ENCODE data around the gene PDE1C.
"Not testable (repeated sequence)": the region's sequence is repeated elsewhere in the genome, so short reads cannot be mapped to it uniquely, and the experiment has no call there.

The PDE1C gene

DNA sequence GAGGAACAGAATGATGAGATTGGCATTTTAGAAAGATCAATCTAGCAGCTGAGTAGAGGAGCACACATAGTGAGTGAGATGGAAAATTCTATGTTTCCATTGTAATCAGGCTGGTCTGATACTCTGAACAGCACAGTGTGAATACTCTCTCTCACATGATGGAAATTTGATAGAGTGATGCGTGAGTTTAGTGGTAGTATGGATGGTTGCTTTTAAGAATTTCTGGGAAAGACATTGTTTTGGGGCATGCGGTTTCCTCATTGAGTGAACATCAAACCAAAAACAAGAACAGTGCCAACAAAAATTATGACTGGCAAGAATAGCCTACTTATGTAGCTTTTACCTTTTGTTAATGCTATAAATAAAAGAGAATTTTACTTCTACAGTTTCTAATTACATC is 183.2 kb downstream of the PDE1C start:
- DNase-seq, result no peak

DNA sequence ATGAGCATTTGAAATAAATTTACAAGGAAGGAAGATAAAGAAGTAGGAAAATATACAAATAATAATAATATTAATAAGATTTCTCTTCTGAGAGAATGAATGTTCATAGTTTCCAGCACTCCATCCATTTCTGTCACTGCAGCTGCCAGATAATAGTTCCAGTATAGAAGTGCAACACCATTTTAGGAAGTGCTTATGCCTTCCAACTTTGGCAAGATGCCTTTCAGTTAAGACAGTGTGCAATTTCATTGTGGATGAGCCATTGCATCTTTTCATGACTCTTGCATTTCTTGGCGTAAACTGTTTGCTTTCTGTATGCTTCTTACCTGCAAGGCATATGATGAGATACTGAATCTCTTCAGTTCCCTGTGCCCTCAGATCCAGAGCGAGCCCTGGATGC is 185.0 kb downstream of the PDE1C start:
- DNase-seq, result no peak

DNA sequence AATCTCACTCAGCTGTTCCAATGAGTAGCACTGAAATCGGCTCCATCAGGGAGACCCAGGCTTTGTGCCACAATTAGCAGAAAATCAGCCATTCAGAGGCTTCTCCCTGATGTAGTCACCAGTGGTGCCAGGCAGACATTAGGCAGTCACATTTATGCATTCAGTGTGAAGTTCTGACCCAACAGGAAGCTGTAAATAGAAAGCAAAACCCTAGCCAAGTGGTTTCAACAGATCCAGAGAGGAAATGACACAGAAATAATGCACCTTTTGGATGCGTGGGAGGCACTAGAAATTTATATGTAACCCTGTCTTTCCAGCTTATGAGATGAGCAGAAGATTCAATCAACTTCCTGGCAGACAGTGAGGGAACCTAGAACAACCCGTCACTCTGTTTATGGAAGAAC is 186.4 kb downstream of the PDE1C start:
- no peak for DNase-seq

DNA sequence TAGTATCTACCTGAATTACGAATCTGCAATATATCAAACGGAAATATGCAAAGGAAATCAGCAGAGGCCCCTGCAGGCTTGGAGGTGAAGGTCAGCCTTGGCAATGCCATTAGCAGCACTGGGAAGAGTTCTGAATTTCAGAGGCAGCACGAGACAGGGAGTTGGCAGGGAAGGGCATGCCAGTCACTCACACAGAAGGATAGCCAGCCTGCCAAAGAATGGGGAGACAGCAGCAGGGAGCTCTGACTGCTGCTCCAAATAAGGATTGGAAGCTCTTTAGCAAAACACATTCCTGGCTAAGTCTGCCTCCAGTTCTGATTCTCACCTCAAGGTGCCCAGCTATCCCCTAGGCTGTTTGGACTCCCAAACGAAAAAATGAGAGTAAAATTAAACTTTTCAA is 188.0 kb downstream of the PDE1C start:
- DNase-seq, result no peak

DNA sequence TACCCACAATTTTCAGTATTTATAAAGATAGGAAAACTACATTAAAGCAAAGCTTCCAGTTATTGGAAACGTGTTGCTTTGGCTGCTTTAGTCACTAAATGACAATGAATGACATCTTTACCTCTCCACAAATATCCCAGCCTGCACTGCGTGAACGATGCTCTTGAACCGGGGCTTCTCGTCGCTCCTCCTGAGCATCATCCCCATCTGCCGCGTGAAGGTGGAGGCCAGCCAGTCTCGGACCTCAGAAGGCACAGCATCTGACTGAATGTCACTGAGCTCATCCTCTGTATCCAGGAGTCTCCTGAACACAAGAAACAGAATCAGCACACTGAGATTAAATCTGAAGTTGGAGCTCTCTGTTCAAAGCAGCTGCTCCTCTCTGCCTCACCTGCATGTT is 191.3 kb downstream of the PDE1C start:
- no peak for DNase-seq

DNA sequence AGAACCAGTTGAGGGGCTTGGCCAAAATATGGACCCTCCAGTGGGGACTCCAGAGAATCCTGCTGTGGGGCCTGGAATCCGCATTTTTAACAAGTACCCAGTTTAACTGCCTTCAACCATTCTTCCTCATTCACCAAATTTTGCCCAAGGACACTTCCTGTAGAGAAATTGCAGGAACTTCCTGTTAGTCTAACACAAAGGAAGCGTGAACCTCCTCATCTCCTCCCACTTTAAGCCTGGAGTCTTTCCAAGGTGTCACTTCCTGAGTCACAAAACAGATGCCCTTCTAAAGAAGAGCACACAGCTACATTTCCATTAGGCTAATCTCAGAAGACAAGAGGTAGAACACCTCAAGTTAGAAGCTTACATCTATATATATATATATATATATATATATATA is 194.8 kb downstream of the PDE1C start:
- peak; percentile 33 for DNase-seq

DNA sequence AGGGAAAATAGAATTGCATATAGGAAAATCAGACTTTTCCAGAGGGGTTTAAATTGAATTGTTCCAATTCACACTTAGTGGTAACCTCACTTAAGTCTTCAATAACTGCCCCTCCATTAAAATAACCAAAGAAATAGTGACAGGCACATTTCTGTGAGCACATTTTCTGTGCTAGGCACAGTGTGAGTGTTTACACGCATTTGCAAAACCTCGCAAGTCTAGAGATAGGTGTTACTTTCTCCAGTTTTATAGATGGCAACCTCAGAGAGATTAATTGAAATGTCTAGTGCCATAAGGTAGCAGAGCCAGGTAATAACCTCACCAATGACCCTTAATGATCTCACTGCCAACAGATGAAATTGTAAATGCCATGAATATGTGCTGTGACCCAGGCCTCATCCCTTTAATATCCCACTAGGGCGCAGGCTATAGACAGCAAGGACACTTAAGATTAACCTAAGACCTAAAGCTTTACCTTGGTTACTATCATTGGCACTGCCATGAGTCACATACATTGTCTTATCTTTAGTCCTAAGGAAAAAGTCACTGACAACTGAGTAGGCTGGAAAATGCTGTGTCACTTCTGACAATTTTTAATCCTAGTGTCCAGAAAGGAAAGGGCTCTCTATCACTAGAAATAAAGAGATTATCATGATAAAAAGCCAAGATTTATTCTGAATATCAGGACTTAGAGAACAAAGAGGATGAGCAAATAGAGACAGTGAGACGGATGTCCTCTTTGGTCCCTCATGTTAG is 195.4 kb downstream of the PDE1C start:
- DNase-seq, result no peak

DNA sequence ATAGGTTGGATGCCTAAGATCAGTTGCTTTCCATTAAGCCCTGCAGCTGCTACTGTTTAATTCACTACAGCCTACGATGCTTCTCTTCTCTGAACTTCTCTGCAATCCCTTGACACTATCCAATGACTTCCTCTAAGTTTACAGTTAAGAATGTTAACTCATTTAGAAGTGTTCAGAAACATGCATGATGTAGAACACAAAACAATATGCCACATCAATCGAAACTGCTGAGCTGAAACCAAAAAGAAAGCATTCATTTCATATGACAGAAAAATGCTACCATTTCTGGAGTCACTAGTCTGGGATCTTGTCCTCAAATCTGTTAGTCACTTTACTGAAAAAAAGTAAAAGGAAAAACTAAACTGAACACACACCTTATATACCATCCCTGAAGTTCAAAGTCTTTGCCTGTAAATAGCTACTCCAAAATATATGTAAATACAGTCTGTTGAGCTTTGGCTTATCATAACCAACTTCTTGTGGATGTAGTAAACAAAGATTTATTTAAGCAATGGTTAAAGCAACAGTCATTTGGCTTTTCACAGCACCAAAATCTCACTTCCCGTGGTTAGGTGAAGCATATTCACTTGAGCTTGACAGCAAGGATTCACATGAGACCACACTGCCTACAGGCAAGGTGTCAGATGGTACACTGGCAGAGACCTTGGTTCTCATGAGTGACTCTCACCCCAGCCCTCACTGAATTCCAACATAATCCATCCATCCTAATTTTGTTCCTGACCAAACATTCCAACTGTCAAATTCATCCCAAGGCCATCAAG is 196.2 kb downstream of the PDE1C start:
- no peak for DNase-seq

DNA sequence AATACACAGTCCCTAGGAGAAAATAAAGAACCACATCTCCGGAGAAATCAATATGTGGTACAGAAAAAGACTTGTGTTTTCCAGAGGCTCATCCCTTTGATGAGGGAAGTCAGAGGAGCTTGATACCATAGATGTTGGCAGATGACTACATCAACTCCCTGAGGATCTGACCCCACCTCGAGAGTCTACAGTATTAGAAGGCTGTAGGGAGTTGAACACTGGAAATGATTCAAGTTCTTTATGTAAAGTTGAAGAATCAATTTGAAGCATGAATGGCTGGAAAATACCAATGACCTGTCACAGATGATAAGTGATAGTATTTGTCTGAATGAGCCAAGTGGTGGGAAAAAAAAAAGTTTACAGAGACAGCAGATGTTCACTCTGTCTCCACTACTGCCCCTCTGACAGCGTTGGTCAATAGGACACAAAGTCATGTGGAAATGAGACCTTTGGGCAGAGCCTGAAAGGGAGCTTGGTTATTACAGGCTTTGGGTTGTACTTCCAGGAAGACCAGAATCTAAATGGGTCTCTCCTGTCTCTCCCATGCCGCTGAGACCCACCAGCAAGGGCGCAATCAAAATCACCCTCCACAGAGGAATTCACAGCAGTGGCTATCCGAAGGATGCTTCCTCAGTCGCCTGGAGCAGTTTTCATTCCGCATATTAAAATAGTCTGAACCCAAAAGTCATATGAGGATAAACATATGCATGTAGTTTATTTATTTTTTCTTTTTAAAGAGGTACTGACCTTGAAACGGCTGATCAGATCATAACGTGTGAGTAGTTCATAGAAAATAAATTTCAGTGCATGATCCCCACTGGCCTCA is 197.4 kb downstream of the PDE1C start:
- no peak for DNase-seq

DNA sequence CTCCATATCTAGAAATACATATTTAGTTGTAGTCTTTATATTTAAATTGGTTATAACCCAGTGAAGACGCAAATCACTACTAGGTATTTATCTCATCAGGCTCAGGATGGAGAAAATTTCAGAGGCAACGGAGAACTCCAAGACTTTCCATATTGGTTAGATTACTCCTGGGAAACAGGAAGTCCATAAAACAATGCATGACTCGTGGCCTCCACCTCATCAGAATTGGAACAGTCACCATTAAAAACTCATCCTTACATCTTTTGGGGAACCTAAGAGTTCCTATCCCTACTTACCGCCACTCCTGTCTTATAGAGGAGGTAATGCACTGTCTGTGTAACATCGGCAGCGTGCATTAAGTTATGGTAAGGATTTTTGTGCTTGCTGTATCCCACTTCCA is 205.6 kb downstream of the PDE1C start:
- DNase-seq, result no peak

DNA sequence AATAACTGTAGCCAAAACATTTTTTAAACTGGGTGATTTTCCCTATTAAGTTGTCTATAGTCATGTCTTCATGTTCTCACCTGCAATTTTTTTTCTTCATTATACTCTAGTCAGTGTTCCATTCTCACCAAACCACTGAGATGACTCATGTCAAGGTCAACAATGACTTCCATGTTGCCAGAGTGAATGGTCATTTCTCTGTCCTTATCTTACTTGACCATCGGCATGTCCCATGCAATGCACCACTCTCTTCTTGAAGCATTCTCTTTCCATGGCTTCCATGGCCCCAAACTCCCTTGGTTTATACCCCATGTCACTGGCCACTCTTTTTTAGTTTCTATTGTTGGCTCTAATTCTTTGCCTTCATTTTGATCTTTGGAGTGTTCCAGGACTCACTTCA is 209.3 kb downstream of the PDE1C start:
- DNase-seq, result no peak

DNA sequence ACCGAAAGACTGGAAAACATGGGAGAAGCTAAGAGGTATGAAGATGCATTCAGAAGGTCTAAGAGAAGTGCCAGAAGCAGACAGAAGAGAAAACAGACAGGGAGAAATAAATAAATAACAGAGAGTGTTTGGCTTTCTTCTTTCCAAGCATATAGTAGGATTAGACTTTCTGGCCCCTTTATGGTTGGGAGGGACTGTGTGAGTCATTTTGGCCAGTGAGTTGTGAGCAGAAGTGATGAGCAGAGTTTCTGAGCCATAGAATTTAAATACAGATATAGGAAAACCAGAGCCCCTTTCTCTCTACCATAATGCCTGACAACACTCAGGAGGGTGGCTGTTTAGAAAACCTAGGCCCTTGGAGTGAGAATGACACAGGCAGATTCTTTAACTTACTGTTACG is 212.2 kb downstream of the PDE1C start:
- DNase-seq, result no peak

DNA sequence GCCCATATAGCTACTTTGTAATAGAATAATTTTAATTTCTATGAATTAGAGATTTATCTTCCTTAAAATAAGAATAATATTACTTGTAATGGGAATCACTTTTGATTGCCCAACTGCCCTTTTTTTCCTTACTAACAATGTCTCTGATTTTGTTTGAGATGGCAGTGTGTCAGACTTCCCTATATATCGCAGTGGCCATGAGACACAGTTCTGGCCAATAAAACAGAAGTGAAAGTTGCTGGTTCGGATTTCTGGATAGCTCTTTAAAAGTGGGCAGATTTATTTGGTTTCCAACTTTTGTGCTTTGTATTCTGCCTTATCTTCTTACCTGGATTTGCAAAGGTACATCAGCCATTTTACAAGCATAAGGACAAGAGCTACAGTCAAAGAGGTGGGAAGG is 213.0 kb downstream of the PDE1C start:
- no peak for DNase-seq

DNA sequence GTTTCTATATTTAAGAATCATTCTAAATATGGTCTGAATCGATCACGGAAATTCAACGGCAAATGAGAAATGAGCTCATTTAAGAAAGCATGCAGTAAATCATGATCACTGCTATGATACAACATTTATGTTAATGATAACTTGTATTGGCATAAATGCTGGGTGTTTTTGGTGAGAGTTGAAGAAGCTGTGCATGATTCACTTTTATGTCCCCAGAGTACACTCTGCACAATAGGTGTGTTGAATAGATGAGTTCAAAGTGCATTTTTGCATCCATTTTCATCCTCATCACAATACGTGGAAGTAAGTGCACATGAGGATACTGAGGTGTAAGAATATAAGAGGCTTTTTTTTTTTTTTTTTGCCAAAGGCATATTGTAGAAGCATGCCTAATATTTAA is 213.9 kb downstream of the PDE1C start:
- peak; percentile 21 for DNase-seq

DNA sequence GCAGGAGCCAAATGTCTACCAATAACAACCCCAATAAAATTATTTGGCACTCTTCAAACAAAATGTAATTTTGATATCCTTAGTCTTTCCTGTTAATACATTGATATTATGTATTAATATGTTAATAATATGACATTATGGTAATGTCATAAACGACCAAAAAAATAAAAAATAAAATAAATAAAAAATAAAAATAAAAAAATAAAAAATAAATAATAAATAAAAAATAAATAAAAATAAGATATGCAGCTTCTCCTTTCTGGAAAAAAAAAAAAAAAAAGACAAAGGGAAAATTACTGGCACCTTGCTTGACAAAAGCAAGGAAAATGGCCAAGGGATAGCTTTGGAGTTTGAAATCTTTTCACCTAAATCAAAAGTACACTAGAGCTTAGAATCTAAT is 214.7 kb downstream of the PDE1C start:
- no peak for DNase-seq

DNA sequence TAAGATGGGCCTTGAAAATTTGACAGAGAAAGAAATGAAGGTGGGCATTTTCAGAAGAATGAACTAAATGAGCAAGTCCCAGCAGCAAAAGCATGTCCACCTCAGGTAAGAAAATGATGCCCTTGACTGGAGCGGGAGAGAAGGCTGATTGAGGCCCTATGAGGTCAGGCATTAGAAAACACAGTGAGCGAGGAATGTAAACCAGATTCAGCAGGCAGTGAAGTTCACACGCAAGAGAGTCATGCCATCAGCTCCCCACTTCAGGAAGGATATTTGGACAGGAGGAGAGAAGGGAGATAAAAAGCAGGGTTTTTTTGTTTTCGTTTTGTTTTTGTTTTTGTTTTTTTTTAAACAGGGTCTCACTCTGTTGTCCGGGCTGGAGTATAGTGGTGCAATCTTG is 216.8 kb downstream of the PDE1C start:
- no peak for DNase-seq

DNA sequence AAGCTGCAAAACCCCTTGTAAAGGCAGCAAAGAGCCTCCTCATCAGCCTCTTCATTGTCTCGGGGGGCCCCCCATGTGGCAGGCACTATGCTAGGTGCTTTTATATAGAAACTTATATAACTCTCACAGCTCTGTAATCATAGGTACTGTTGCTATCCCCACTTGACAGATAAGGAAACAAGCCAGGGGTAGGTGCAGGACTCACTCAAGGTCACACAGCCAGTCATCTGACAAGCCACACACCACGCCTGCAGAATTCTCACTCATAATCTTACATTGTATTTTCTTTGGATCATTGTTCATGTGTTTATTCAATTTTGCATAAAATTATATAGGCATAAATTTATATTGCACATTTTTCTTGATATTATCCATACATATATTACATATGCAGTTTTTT is 217.7 kb downstream of the PDE1C start:
- no peak for DNase-seq

DNA sequence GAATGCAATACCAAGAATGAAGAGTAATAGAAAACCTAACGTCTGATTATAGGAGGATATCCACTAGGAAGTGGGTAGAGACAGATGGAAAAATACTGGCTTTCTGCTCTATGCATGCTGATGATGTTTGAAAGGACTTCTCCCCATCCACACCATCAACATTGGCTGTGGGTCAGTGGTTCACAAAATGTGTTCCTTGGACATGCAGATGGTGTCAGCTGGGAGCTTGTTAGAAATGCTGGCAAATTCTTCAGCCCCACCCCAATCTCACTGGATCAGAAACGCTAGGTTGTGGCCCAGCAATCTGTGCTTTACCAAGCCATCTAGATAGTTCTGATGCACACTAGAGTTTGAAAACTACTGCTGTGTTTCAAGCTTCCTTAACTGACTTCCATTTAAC is 219.1 kb downstream of the PDE1C start:
- no peak for DNase-seq

DNA sequence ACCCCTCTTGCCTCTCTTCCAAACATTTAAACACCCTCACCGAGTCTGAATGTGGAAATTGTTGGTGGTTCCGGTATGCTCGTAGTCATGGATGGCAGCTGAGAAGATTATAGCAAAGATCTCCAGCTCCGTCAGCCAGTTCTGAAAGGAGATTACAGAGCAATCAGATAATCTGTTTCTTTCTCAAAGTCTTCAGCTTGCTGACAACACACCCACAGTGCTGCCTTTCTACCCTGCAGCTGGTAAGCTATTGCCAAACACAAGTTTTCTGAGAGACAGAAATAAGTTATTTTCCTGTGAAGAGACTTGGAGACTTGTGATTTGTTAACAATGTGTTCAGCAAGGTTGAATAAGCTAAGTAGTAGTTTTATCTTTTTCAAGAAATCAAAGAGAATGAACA is 219.6 kb downstream of the PDE1C start:
- no peak for DNase-seq

DNA sequence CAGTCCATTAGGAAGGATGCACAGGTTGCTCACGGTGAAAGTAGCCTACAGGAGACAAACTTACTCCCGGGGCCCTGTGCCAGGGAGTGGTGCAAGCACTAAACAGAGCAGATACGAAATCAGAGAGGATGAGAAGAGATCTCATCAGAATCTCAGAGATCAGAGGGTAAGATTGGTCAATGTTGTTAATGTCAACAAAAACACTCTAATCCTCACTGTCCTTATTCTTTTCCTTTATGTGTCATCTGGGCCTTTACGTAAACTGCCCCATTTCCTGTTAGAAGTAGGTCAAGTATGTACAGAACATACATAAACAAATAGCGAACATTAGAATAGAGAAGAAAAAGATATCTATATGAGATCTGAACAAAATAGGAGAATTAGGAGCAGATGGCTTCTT is 220.1 kb downstream of the PDE1C start:
- DNase-seq, result no peak

DNA sequence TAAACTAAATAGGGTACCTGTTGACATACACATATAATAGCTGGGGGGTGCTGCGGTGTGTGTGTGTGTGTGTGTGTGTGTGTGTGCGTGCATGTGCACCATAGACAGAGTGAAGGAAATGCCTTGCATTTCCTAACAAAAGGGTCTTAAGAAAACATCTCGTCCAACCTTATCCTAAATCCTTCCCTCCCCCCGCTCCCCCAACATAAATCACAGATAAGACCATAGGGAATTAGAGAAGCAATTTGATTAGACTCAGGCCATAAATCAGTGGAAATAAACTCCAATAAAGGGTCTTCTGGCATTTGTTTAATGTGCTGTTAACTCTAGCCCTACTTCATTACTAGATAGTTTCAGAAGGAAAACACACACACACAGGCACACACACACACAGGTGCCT is 234.7 kb downstream of the PDE1C start:
- no peak for DNase-seq

DNA sequence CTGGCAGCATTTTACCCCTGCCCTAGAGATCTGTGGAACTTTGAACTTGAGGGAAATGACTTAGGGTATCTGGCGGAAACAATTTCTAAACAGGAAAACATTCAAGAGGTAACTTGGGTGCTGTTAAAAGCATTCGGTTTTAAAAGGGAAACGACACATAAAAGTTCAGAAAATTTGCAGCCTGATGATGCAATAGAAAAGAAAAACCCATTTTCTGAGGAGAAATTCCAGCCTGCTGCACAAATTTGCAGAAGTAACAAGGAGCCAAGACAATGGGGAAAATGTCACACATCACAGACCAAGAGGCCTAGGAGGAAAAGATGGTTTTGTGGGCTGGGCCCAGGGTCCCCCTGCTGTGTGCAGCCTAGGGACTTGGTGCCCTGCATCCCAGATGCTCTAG is 236.6 kb downstream of the PDE1C start:
- not testable (repeated sequence) for DNase-seq

DNA sequence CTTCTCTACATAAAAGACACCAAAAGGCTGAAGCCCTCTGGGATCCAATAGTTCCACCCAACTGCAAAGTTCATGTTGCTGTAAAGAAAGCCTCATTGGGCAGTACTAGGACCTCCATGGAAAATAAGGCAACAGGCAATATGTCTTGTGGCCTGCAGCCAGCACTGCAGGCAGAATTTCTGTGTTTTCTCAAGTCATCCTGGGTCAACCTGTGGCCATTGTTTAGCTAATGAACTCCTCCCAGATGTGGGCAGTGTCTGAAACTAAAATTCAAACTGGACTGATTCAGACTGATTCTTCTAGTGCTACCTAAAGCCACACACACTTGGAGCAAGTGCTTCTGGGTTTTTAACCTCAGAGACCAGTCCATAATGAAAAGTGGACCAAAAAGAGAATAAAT is 241.7 kb downstream of the PDE1C start:
- DNase-seq, result no peak

DNA sequence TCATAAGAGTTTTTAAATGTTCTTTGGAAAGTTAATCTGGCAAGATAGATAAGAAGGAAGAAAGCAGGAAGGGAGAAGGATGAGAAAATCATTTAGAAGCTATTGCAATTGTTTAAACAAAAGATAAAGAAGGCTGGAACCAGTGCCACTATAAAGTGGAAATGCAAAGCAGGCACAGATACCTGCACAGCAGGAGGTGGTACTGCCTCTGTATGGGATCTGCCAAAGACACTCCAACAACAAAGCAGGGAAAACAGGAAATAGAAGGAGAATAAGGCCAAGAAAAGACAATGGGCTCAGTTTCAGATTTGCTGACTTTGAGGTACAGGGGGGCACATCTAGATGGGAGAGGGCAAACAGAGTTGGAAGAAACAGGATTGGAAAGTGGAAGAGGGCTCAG is 244.6 kb downstream of the PDE1C start:
- no peak for DNase-seq
